Panc1 (cell line): Measurements from ENCODE around the gene LCN6. TPM values are rescaled to one million over a fixed set of nuclear protein-coding genes. Genes with fewer than 3 reads are reported as not detected.

Source experiments
- ATAC-seq: fragments of 200-7000 bp; cut with Tn5 transposase; 2 replicates; pipeline ENCODE4 v1.9.1; 2020; ENCODE audit warnings: mild to moderate bottlenecking, moderate library complexity
- BruUV-seq: library from RNA; stranded (reverse); fragments of 400-500 nt; replicated peaks from 2 replicates; lab custom pipeline; 2021; lab: Mats Ljungman, UMichigan
- CTCF ChIA-PET: fragments of 300-600 bp; sonication (Branson Sonifier 250); formaldehyde crosslinking; loops from one replicate; lab custom pipeline; 2022; ENCODE audit warnings: antibody characterized with exemption; lab: Charles Lee
- POLR2A ChIA-PET: fragments of 300-600 bp; sonication (Branson Sonifier 250); formaldehyde crosslinking; loops from one replicate; lab custom pipeline; 2022; ENCODE audit warnings: antibody characterized with exemption; lab: Charles Lee
- DNase-seq: peaks from one replicate; pipeline ENCODE4 v3.0.0-alpha.2; 2010; ENCODE audit warnings: low read depth, low spot score
- H3K27ac ChIP-seq: 2 replicates; pipeline ENCODE4 v1.5.1; 2011; ENCODE audit warnings: mild to moderate bottlenecking, low read length, inconsistent platforms
- H3K27me3 ChIP-seq: fragments of 200-500 bp; sonication (Bioruptor generic); 2 replicates; pipeline ENCODE4 v1.6.0; 2014; ENCODE audit warnings: low read length, inconsistent platforms; ENCODE audit not compliant: control insufficient read depth, insufficient read depth
- H3K36me3 ChIP-seq: fragments of 200-500 bp; sonication (Bioruptor generic); 2 replicates; pipeline ENCODE4 v1.5.1; 2014; ENCODE audit warnings: inconsistent platforms, mild to moderate bottlenecking, low read length, moderate library complexity; ENCODE audit not compliant: control insufficient read depth, insufficient read depth
- H3K4me1 ChIP-seq: 2 replicates; pipeline ENCODE4 v1.5.1; 2011; ENCODE audit warnings: inconsistent platforms, mild to moderate bottlenecking, low read length, moderate library complexity; ENCODE audit not compliant: control insufficient read depth, insufficient read depth
- H3K4me3 ChIP-seq, 2 experiments: 2 replicates each; pipeline ENCODE4 v1.5.1; 2011 to 2012; ENCODE audit warnings: low read depth in 2 of 2, low read length in 2 of 2, mild to moderate bottlenecking in 2 of 2, inconsistent platforms in 1 of 2, moderate library complexity in 1 of 2
- H3K9me3 ChIP-seq: fragments of 200-500 bp; sonication (Bioruptor generic); 2 replicates; pipeline ENCODE4 v1.5.1; 2014; ENCODE audit warnings: low read depth, mild to moderate bottlenecking, inconsistent platforms, low read length, moderate library complexity; ENCODE audit not compliant: control insufficient read depth, insufficient read depth
- POLR2AphosphoS5 ChIP-seq: IDR thresholded peaks from 2 replicates; pipeline ENCODE4 v1.6.1; 2012; ENCODE audit warnings: mild to moderate bottlenecking, low read depth, low read length, moderate library complexity
- SIN3A ChIP-seq: IDR thresholded peaks from 2 replicates; pipeline ENCODE4 v1.6.1; 2012; ENCODE audit warnings: low read depth, mild to moderate bottlenecking, low read length, moderate library complexity, borderline replicate concordance; ENCODE audit not compliant: insufficient read depth
- TCF7L2 ChIP-seq: IDR thresholded peaks from 2 replicates; pipeline ENCODE4 v1.6.1; 2011; ENCODE audit warnings: mild to moderate bottlenecking, low read depth, low read length, inconsistent platforms
- in situ Hi-C: cut with HindIII; loops from 2 replicates; pipeline ENCODE4 v1.10.0; 2016; ENCODE audit warnings: low sequenced_read_pairs, low pct_unique_long_range_greater_than_20kb
- intact Hi-C: fragments of 100-400 bp; cut with micrococcal nuclease; formaldehyde crosslinking; loops from one replicate; pipeline ENCODE4 v1.10.0; 2022; ENCODE audit not compliant: unreplicated experiment
- total RNA-seq: library from RNA; stranded (reverse); gene quantifications from one replicate; pipeline ENCODE4 v1.2.1, GENCODE V29; 2021; ENCODE audit not compliant: unreplicated experiment
- TF ChIP-seq, protein P1 (sequence below): fragments of 450-650 bp; IDR thresholded peaks from 2 replicates; pipeline ENCODE4 v1.5.1; 2017; ENCODE audit warnings: mild to moderate bottlenecking
- TF ChIP-seq, protein P2 (sequence below), 2 experiments: IDR thresholded peaks; 2 replicates each; pipeline ENCODE4 v1.6.1; 2011 to 2012; ENCODE audit warnings: low read depth in 2 of 2, control low read depth in 1 of 2, low read length in 1 of 2, mild to moderate bottlenecking in 1 of 2, moderate library complexity in 1 of 2; ENCODE audit not compliant: insufficient read depth in 1 of 2

LCN6 gene
- total RNA-seq, 1 experiment from 2014 or later = not detected

DNA sequence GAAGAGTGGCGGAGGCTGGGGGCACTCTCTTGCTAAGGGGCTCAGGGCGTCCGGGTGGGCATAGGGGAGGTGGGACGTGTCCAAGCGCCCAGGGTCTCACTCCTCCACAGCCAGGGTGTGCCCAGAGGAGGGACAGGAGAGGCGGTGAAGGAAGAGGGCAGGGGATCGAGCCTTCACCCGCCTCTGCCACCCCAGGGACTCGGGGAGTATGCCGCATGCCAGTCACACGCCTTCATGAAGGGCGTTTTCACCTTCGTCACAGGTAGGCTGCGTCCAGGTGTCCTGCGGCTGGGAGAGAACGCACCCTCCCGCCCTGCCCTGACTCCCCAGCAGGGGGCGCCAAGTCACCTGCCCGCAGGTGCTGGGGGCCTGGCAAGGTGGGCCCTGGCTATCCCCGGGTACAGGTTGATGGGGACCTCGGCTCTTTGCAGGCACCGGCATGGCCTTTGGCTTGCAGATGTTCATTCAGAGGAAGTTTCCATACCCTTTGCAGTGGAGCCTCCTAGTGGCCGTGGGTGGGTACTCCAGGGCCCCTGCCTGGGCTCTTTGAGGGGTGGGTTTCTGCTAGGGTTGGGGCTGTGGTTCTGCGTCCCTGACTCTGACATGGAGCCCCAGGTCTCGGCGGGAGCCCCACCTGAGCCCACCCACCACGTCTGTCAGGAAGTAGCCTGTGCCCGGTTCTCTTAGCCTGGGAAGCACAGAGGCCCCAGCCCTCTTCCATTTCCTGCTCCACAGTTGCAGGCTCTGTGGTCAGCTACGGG is 43.4 kb upstream of the LCN6 start:
- BruUV-seq = no TSS peak
- CTCF ChIA-PET = no interaction called here
- intact Hi-C loops = no loop called here

DNA sequence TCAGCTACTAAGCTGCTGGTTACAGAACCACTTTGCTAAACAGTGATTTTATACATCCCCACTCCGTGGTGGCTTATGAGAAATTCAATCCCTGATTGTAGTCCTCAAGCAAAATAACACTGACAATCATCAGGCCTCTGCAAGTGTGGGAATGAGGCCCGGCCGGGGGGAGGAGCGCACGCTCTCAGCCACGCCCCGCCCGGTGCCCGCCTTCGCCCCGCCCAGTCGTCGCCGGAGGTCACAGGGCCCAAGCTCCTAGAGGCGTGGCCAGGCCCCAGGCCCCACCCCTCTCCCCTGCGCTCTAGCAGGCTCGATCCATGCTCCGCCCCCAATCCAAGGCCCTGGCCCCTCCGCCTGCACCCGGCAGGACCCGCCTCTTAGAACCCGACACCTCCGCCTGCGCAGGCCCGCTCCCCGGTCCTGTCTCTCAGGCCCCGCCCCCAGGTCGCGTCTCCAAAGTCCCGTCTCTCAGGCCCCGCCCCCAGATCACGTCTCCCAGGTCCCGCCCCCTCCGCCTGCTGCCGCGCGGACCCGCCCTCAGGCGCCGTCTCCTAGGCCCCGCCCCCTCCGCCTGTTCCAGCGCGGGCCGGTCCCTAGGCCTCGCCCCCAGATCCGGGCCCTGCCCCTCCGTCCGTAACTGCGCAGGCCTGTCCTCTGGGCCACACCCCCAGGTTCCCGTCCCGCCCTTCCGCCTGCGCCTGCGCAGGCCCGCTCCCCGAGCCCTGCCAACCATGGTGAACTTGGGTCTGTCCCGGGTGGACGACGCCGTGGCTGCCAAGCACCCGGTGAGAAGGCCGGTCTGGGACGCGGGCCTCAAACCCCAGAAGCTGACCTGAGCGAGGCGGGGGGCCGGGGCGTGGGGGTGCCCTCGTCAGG is 42.6 kb upstream of the LCN6 start, which contains the start of gene TMEM141:
TSS of gene TMEM141 (plus strand) at position 705 of the 876 bp plus-strand sequence. CDS start at position 732, 27 bp downstream.
- Histone ChIP-seq H3K4me3 (peak within 1 kb of the TSS; percentile 70 to 73), H3K36me3 (no peaks in the 10 kb centered on the region; the same call in 1 of the 2 replicates), H3K9me3 (no peaks in the 10 kb centered on the region), H3K27ac (peak within 1 kb of the TSS; percentile 84), H3K4me1 (peaks cover 11% of the 10 kb centered on the region), H3K27me3 (no peaks in the 10 kb centered on the region)
- POLR2A ChIA-PET = interaction anchor here (0.6 kb wide), 1 partner anchor 9 kb away, joined by 3 read pairs; no protein-coding TSS in a partner anchor
- ATAC-seq (peak; percentile 93), DNase-seq (peak; percentile 87)
- intact Hi-C loops = no loop called here
- CTCF ChIA-PET = interaction anchor here (0.6 to 0.7 kb wide), 3 partner anchors 91 to 244 kb away, joined by 3 to 4 read pairs (median 3); no protein-coding TSS in a partner anchor
- in situ Hi-C loops = no loop called here
- BruUV-seq = no TSS peak
- TF ChIP-seq, protein P1, sequence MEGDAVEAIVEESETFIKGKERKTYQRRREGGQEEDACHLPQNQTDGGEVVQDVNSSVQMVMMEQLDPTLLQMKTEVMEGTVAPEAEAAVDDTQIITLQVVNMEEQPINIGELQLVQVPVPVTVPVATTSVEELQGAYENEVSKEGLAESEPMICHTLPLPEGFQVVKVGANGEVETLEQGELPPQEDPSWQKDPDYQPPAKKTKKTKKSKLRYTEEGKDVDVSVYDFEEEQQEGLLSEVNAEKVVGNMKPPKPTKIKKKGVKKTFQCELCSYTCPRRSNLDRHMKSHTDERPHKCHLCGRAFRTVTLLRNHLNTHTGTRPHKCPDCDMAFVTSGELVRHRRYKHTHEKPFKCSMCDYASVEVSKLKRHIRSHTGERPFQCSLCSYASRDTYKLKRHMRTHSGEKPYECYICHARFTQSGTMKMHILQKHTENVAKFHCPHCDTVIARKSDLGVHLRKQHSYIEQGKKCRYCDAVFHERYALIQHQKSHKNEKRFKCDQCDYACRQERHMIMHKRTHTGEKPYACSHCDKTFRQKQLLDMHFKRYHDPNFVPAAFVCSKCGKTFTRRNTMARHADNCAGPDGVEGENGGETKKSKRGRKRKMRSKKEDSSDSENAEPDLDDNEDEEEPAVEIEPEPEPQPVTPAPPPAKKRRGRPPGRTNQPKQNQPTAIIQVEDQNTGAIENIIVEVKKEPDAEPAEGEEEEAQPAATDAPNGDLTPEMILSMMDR = no peak
- peak; percentile 63 for TF ChIP-seq POLR2AphosphoS5
- TF ChIP-seq, protein P2, sequence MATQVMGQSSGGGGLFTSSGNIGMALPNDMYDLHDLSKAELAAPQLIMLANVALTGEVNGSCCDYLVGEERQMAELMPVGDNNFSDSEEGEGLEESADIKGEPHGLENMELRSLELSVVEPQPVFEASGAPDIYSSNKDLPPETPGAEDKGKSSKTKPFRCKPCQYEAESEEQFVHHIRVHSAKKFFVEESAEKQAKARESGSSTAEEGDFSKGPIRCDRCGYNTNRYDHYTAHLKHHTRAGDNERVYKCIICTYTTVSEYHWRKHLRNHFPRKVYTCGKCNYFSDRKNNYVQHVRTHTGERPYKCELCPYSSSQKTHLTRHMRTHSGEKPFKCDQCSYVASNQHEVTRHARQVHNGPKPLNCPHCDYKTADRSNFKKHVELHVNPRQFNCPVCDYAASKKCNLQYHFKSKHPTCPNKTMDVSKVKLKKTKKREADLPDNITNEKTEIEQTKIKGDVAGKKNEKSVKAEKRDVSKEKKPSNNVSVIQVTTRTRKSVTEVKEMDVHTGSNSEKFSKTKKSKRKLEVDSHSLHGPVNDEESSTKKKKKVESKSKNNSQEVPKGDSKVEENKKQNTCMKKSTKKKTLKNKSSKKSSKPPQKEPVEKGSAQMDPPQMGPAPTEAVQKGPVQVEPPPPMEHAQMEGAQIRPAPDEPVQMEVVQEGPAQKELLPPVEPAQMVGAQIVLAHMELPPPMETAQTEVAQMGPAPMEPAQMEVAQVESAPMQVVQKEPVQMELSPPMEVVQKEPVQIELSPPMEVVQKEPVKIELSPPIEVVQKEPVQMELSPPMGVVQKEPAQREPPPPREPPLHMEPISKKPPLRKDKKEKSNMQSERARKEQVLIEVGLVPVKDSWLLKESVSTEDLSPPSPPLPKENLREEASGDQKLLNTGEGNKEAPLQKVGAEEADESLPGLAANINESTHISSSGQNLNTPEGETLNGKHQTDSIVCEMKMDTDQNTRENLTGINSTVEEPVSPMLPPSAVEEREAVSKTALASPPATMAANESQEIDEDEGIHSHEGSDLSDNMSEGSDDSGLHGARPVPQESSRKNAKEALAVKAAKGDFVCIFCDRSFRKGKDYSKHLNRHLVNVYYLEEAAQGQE (IDR thresholded peaks at IDR 0.05; ENCODE audit: insufficient read depth in 1 of 2, low read depth in 2 of 2, low read length in 1 of 2) = no peak
- no peak for TF ChIP-seq TCF7L2

More for the DNA sequence above, 43.4 kb upstream of the LCN6 start:
- peak overlapping the region; percentile 70 to 73 for H3K4me3 ChIP-seq
- POLR2A ChIA-PET = no interaction called here
- in situ Hi-C loops = no loop called here
- ATAC-seq (peak; percentile 44), DNase-seq (no peak)
- peaks cover 14% of the 10 kb centered on the region for H3K4me1 ChIP-seq
- H3K36me3 ChIP-seq = no peaks in the 10 kb centered on the region; the same call in 1 of the 2 replicates
- H3K9me3 ChIP-seq = no peaks in the 10 kb centered on the region
- peak overlapping the region; percentile 84 for H3K27ac ChIP-seq
- no peaks in the 10 kb centered on the region for H3K27me3 ChIP-seq
- TF ChIP-seq, protein P1 = peak; percentile 98
- TF ChIP-seq SIN3A = no peak
